Tibial nerve (tissue), 4 donors: ENCODE data around the gene SH3GL3. TPM values are rescaled to one million over a fixed set of nuclear protein-coding genes. Genes with fewer than 3 reads are reported as not detected.

Experiments used
- DNase-seq, 2 donors: peaks; one replicate each; pipeline ENCODE4 v3.0.0-alpha.2; 2019; ENCODE audit warnings: low spot score in 2 of 2
- H3K27ac ChIP-seq, 4 donors: fragments of 200-600 bp; sonication (generic) in 3 of 4; one replicate each; pipeline ENCODE4 v1.5.1; 2017 to 2019; ENCODE audit warnings: mild to moderate bottlenecking in 1 of 4
- H3K27me3 ChIP-seq, 2 donors: fragments of 200-600 bp; sonication (generic) in 1 of 2; one replicate each; pipeline versions ENCODE4 v1.5.1 to v1.6.0; 2017 to 2019
- H3K36me3 ChIP-seq, 3 donors: fragments of 200-600 bp; sonication (generic); one replicate each; pipeline ENCODE4 v1.5.1; 2018 to 2019
- H3K4me1 ChIP-seq, 4 donors: fragments of 200-600 bp; sonication (generic) in 3 of 4; one replicate each; pipeline ENCODE4 v1.5.1; 2017 to 2019
- H3K4me3 ChIP-seq, 4 donors: fragments of 200-600 bp; sonication (generic) in 3 of 4; one replicate each; pipeline ENCODE4 v1.5.1; 2017 to 2019; ENCODE audit warnings: mild to moderate bottlenecking in 1 of 4, moderate library complexity in 1 of 4
- H3K9me3 ChIP-seq, 4 donors: fragments of 200-600 bp; sonication (generic) in 3 of 4; one replicate each; pipeline ENCODE4 v1.5.1; 2017 to 2019
- CTCF ChIP-seq, 5 experiments: fragments of 200-600 bp in 3 of 5; fragments of 450-650 bp in 2 of 5; sonication (generic) in 3 of 5; IDR thresholded peaks; one replicate each; pipeline ENCODE4 v1.5.1; 2016 to 2019; ENCODE audit warnings: antibody characterized with exemption in 5 of 5, mild to moderate bottlenecking in 3 of 5, moderate library complexity in 2 of 5
- EP300 ChIP-seq, 2 donors: sonication (generic); formaldehyde crosslinking; IDR thresholded peaks; one replicate each; pipeline ENCODE4 v1.6.1; 2017; ENCODE audit warnings: antibody characterized with exemption in 2 of 2, mild to moderate bottlenecking in 1 of 2
- POLR2A ChIP-seq, 2 donors: fragments of 450-650 bp; IDR thresholded peaks; one replicate each; pipeline ENCODE4 v1.6.1; 2017; ENCODE audit warnings: antibody characterized with exemption in 2 of 2, mild to moderate bottlenecking in 2 of 2, moderate library complexity in 2 of 2
- WGBS, 2 donors: methylation state at CpG; one replicate each; pipeline ENCODE4 v1.1.5; 2018; 5-methylcytosine and 5-hydroxymethylcytosine counted together
- total RNA-seq, 4 donors: library from RNA; depleted of rRNA; stranded (reverse); fragments of >200 nt; gene quantifications; one replicate each; pipeline ENCODE4 v1.1.0, GENCODE V29; 2016

The SH3GL3 gene
- total RNA-seq, 4 donors from 2014 or later, result 1.5 to 3.7 (median 3.1) TPM; not detected in 1

- Histone ChIP-seq H3K4me3 (no peak overlapping the region), H3K9me3 (peaks cover 0 to 22% (median 1%) of the 10 kb centered on the region in 4 donors), H3K27me3 (no peaks in the 10 kb centered on the region), H3K36me3 (no peaks in the 10 kb centered on the region), H3K4me1 (no peaks in the 10 kb centered on the region), H3K27ac (no peak overlapping the region)
- no peak for TF ChIP-seq CTCF (IDR thresholded peaks at IDR 0.05)
- no peak for TF ChIP-seq EP300 (IDR thresholded peaks at IDR 0.05)
- no peak for TF ChIP-seq POLR2A (IDR thresholded peaks at IDR 0.05)
- WGBS, 2 donors, result 71 to 76% methylated on average over 4 of the region's 4 CpGs
- no peak for DNase-seq
Measured at GRCh38 chr15:83547168-83547567, 100.0 kb downstream of the SH3GL3 start.

- Histone ChIP-seq H3K9me3 (peaks cover 0 to 13% (median 0%) of the 10 kb centered on the region in 4 donors), H3K27ac (no peak overlapping the region), H3K4me3 (no peak overlapping the region), H3K27me3 (no peaks in the 10 kb centered on the region), H3K4me1 (no peaks in the 10 kb centered on the region), H3K36me3 (no peaks in the 10 kb centered on the region)
- TF ChIP-seq EP300 (IDR thresholded peaks at IDR 0.05), result no peak
- no peak for TF ChIP-seq CTCF (IDR thresholded peaks at IDR 0.05)
- no peak for TF ChIP-seq POLR2A (IDR thresholded peaks at IDR 0.05)
- no peak for DNase-seq
- 71 to 80% methylated on average over 1 of the region's 1 CpG for WGBS, 2 donors
Measured at GRCh38 chr15:83549623-83550022, 102.5 kb downstream of the SH3GL3 start.

DNA sequence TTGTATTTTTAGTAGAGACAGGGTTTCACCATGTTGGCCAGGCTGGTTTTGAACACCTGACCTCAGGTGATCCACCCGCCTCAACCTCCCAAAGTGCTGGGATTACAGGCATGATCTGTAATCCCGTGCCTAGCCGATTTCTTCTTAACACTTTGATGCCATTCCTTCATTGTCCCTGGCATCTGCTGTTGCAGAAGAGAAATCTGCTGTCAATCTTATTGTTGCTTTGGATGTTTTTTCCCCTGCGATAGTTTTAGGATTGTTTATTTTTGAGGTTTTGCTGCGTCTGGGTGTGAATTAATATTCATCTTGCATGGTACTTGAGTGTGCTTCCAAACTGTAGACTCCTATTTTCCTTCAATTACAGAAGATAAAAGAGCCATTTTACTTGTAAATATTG, 107.4 kb downstream of the SH3GL3 start:
- Histone ChIP-seq H3K27ac (no peak overlapping the region), H3K4me3 (no peak overlapping the region), H3K9me3 (no peaks in the 10 kb centered on the region), H3K4me1 (no peaks in the 10 kb centered on the region), H3K36me3 (no peaks in the 10 kb centered on the region), H3K27me3 (no peaks in the 10 kb centered on the region)
- 98% methylated on average over 5 of the region's 5 CpGs for WGBS, 2 donors
- DNase-seq, result no peak
- no peak for TF ChIP-seq POLR2A (IDR thresholded peaks at IDR 0.05)

GRCh38 chr15:83555383-83555782, 108.2 kb downstream of the SH3GL3 start:
- Histone ChIP-seq H3K9me3 (no peaks in the 10 kb centered on the region), H3K27ac (no peak overlapping the region), H3K36me3 (no peaks in the 10 kb centered on the region), H3K27me3 (no peaks in the 10 kb centered on the region), H3K4me1 (no peaks in the 10 kb centered on the region), H3K4me3 (no peak overlapping the region)
- DNase-seq, result no peak
- WGBS, 2 donors, result 82 to 86% methylated on average over 2 of the region's 2 CpGs
- TF ChIP-seq EP300 (IDR thresholded peaks at IDR 0.05) (no peak), POLR2A (IDR thresholded peaks at IDR 0.05) (no peak), CTCF (IDR thresholded peaks at IDR 0.05) (no peak)

DNA sequence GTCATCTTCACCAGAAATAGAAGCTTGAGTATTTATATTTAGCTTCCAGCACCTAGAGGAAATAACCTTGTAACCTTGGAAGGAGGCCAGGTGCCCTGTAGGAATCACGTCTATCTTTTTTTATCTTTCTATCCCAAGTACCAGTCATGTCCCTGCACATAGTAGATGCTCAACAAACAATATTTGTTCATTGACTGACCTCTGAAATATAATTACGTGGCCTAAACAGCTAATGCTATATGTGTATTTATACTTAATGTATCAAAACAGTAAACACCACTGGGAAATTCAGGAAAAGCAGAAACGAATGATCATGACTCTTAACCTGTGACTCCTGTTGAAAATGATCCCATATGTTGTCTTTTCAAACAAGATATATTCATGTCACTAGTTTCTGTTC, 108.9 kb downstream of the SH3GL3 start:
- H3K4me1 ChIP-seq, result no peaks in the 10 kb centered on the region
- TF ChIP-seq POLR2A (IDR thresholded peaks at IDR 0.05) (no peak), CTCF (IDR thresholded peaks at IDR 0.05) (no peak), EP300 (IDR thresholded peaks at IDR 0.05) (no peak)
- H3K36me3 ChIP-seq, result no peaks in the 10 kb centered on the region
- H3K27ac ChIP-seq, result no peak overlapping the region
- H3K4me3 ChIP-seq, result no peak overlapping the region
- H3K27me3 ChIP-seq, result no peaks in the 10 kb centered on the region
- WGBS, 2 donors, result 28 to 46% methylated on average over 3 of the region's 3 CpGs
- no peak for DNase-seq
- H3K9me3 ChIP-seq, result no peaks in the 10 kb centered on the region

DNA sequence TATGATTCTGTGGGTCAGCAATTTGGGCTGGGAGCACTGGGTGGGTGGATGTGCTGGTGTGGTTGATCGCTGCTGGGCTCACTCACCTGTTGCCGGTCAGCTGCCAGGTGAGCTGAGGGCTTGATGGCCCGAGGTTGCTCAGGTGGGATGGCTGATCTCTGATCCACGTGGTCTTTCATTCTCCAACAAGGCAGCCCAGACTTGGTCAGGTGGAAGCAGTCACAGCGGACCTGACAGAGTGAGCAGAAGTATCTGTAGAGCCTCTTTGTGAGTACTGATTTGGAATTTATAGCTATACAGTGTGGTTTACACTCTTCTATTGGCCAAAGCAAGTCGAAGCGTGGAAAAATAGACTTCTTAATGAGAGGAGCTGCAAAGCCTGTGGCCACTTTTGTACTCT, 109.6 kb downstream of the SH3GL3 start:
- H3K4me3 ChIP-seq, result no peak overlapping the region
- H3K27ac ChIP-seq, result no peak overlapping the region
- no peaks in the 10 kb centered on the region for H3K4me1 ChIP-seq
- H3K9me3 ChIP-seq, result no peaks in the 10 kb centered on the region
- no peak for DNase-seq
- no peaks in the 10 kb centered on the region for H3K36me3 ChIP-seq
- TF ChIP-seq POLR2A (IDR thresholded peaks at IDR 0.05) (no peak), EP300 (IDR thresholded peaks at IDR 0.05) (no peak), CTCF (IDR thresholded peaks at IDR 0.05) (no peak)
- no peaks in the 10 kb centered on the region for H3K27me3 ChIP-seq
- 87 to 95% methylated on average over 6 to 7 of the region's 7 CpGs for WGBS, 2 donors
